Muscle layer of duodenum (tissue), 2 donors: Measurements from ENCODE around the gene CHRNA4.

ENCODE experiments used
- H3K27ac ChIP-seq: one replicate; pipeline ENCODE4 v1.7.0; 2013; ENCODE audit warnings: mild to moderate bottlenecking, low read length
- H3K27me3 ChIP-seq: one replicate; pipeline ENCODE4 v1.7.0; 2013; ENCODE audit warnings: low read depth, mild to moderate bottlenecking, control low read depth, low read length
- H3K36me3 ChIP-seq, 2 donors: one replicate each; pipeline ENCODE4 v1.7.0; 2013; ENCODE audit warnings: low read length in 2 of 2, control low read depth in 1 of 2, mild to moderate bottlenecking in 1 of 2; ENCODE audit not compliant: insufficient read depth in 2 of 2, control insufficient read depth in 1 of 2
- H3K4me1 ChIP-seq, 2 donors: one replicate each; pipeline ENCODE4 v1.7.0; 2013; ENCODE audit warnings: low read length in 2 of 2, mild to moderate bottlenecking in 2 of 2, control low read depth in 1 of 2, moderate library complexity in 1 of 2; ENCODE audit not compliant: insufficient read depth in 2 of 2, control insufficient read depth in 1 of 2
- H3K4me3 ChIP-seq, 2 donors: one replicate each; pipeline ENCODE4 v1.7.0; 2013; ENCODE audit warnings: low read length in 2 of 2, low read depth in 1 of 2, mild to moderate bottlenecking in 1 of 2
- H3K9me3 ChIP-seq, 2 donors: one replicate each; pipeline ENCODE4 v1.7.0; 2013; ENCODE audit warnings: low read length in 2 of 2, control low read depth in 1 of 2, mild to moderate bottlenecking in 1 of 2; ENCODE audit not compliant: control insufficient read depth in 1 of 2
- donor health status: healthy.

Gene CHRNA4

DNA sequence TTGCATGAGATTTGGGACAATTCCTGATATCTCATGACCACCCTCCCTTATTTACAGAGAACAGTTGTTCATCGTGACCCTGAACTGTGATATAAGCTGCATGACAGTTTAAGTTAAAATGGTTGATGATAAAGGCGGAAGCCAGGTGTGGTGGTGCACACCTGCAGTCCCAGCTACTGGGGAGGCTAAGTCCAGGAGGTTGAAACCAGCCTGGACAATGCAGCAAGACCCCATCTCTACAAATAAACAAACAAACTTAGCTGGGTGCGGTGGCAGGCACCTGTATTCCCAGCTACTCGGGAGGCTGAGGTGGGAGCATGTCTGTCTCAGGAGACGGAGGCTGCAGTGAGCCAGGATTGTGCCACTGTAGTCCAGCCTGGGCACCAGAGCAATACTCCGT is 44.1 kb downstream of the CHRNA4 start:
- H3K9me3 ChIP-seq: no peaks in the 10 kb centered on the region
- no peak overlapping the region for H3K27ac ChIP-seq
- H3K4me1 ChIP-seq: peaks cover 0 to 11% of the 10 kb centered on the region in 2 donors
- no peaks in the 10 kb centered on the region for H3K27me3 ChIP-seq
- H3K4me3 ChIP-seq: no peak overlapping the region
- H3K36me3 ChIP-seq: no peaks in the 10 kb centered on the region

DNA sequence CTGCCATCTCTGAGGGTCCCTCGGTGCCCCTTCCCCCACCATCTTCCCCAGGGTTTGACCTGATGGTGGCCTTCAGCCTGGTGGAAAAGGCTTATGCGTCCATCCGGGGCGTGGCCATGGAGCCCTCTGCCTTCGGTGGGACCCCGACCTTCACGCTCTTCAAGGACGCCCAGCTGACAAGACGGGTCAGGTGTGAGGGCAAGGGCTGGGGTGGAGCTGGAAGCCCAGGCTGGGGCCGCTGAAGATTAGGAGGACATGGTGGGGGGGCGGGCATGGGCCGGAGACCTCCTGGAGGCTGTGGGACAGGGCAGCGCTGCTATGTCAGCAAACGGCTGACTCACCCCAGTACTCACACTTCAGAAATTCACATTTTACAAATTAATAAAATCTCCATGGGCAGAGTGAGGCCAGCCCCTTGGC is 44.6 kb downstream of the CHRNA4 start:
- Histone ChIP-seq H3K27ac (no peak overlapping the region), H3K4me3 (no peak overlapping the region), H3K36me3 (no peaks in the 10 kb centered on the region), H3K4me1 (peaks cover 0 to 11% of the 10 kb centered on the region in 2 donors), H3K27me3 (no peaks in the 10 kb centered on the region), H3K9me3 (no peaks in the 10 kb centered on the region)

- no peak overlapping the region for H3K27ac ChIP-seq
- peaks cover 0 to 11% of the 10 kb centered on the region in 2 donors for H3K4me1 ChIP-seq
- H3K36me3 ChIP-seq: no peaks in the 10 kb centered on the region
- no peak overlapping the region for H3K4me3 ChIP-seq
- no peaks in the 10 kb centered on the region for H3K27me3 ChIP-seq
- H3K9me3 ChIP-seq: no peaks in the 10 kb centered on the region
Measured at GRCh38 chr20:63315731-63316491, 45.2 kb downstream of the CHRNA4 start.

- no peaks in the 10 kb centered on the region for H3K36me3 ChIP-seq
- no peaks in the 10 kb centered on the region for H3K27me3 ChIP-seq
- no peak overlapping the region for H3K27ac ChIP-seq
- H3K4me3 ChIP-seq: no peak overlapping the region
- H3K9me3 ChIP-seq: no peaks in the 10 kb centered on the region
- peaks cover 0 to 4% of the 10 kb centered on the region in 2 donors for H3K4me1 ChIP-seq
Measured at GRCh38 chr20:63315240-63315689, 45.9 kb downstream of the CHRNA4 start.

GRCh38 chr20:63314566-63315239 is 46.4 kb downstream of the CHRNA4 start:
- no peaks in the 10 kb centered on the region for H3K27me3 ChIP-seq
- H3K4me1 ChIP-seq: peaks cover 0 to 4% of the 10 kb centered on the region in 2 donors
- H3K36me3 ChIP-seq: no peaks in the 10 kb centered on the region
- no peak overlapping the region for H3K27ac ChIP-seq
- no peaks in the 10 kb centered on the region for H3K9me3 ChIP-seq
- no peak overlapping the region for H3K4me3 ChIP-seq

- no peak overlapping the region for H3K4me3 ChIP-seq
- peaks cover 0 to 4% of the 10 kb centered on the region in 2 donors for H3K4me1 ChIP-seq
- H3K27me3 ChIP-seq: no peaks in the 10 kb centered on the region
- no peak overlapping the region for H3K27ac ChIP-seq
- H3K36me3 ChIP-seq: no peaks in the 10 kb centered on the region
- no peaks in the 10 kb centered on the region for H3K9me3 ChIP-seq
Measured at GRCh38 chr20:63314015-63314471, 47.1 kb downstream of the CHRNA4 start.

- H3K4me3 ChIP-seq: no peak overlapping the region
- H3K27me3 ChIP-seq: no peaks in the 10 kb centered on the region
- H3K4me1 ChIP-seq: peaks cover 0 to 4% of the 10 kb centered on the region in 2 donors
Measured at GRCh38 chr20:63313349-63314014, 47.7 kb downstream of the CHRNA4 start.

DNA sequence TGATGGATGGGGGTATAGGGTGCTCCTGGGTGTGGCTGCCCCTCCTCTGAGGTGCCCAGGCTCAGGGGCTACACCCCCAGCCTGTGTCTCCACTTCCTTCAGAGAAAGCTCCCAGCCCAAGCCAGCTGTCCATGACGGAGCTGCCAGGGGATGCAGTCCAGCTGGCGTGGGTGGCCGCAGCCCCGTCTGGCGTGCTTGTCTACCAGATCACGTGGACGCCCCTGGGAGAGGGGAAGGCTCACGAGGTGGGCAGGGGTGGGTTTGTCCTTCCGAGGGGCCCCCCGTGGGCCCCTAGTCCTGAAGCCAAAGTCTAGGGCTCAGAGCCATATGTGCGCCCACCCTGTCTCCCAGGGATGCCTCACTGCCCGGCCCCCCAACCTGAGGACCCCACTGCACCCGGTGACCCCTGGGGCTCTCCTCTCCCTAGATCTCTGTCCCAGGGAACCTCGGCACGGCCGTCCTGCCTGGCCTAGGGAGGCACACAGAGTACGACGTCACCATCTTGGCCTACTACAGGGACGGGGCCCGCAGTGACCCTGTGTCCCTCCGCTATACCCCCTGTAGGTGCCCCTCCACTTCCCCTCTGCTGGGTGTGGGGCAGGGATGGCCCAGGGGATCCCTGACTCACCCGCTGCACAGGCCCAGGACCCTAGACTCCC is 48.3 kb downstream of the CHRNA4 start:
- Histone ChIP-seq H3K36me3 (no peaks in the 10 kb centered on the region), H3K9me3 (no peaks in the 10 kb centered on the region), H3K27ac (no peak overlapping the region), H3K4me1 (peaks cover 0 to 4% of the 10 kb centered on the region in 2 donors), H3K27me3 (no peaks in the 10 kb centered on the region), H3K4me3 (no peak overlapping the region)

More at GRCh38 chr20:63313349-63314014, 47.7 kb downstream of the CHRNA4 start:
- H3K27ac ChIP-seq: no peak overlapping the region
- H3K9me3 ChIP-seq: no peaks in the 10 kb centered on the region
- H3K36me3 ChIP-seq: no peaks in the 10 kb centered on the region

DNA sequence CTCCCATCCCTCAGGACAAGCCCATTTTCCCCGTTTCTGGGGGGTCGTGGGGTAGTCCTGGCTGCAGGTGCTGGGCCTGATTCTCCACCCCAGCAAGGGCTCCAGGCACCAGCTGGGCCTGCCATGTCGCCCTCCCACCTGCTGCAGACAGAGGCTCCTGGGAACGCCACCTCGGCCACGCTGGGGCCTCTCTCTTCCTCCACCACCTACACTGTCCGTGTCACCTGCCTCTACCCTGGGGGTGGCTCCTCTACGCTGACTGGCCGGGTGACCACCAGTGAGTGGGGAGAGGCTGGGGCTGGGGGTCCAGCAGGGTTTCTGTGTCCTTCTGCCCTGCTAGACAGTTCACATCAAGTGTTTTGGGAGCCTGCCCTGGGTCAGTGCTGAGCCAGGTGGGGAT is 48.9 kb downstream of the CHRNA4 start:
- no peak overlapping the region for H3K4me3 ChIP-seq
- peaks cover 0 to 4% of the 10 kb centered on the region in 2 donors for H3K4me1 ChIP-seq
- no peaks in the 10 kb centered on the region for H3K27me3 ChIP-seq
- H3K36me3 ChIP-seq: no peaks in the 10 kb centered on the region
- H3K27ac ChIP-seq: no peak overlapping the region
- no peaks in the 10 kb centered on the region for H3K9me3 ChIP-seq

DNA sequence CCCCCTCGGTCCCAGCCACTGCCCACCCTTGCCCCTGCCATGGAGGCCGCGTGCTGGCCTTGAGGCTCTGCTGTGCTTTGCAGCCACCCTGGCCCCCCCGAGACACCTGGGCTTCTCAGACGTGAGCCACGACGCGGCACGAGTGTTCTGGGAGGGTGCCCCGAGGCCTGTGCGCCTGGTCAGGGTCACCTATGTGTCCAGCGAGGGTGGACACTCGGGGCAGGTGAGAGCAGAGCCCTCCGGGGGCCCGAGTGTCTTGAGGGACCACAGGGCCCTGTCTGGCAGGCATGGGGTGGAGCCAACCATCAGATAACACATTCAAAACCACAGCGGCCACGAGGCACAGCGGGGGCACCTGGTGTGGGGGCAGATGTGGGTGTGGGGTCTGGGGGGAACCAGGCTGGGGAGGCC is 49.3 kb downstream of the CHRNA4 start:
- Histone ChIP-seq H3K27ac (no peak overlapping the region), H3K4me3 (no peak overlapping the region), H3K36me3 (no peaks in the 10 kb centered on the region), H3K9me3 (no peaks in the 10 kb centered on the region), H3K4me1 (peaks cover 0 to 4% of the 10 kb centered on the region in 2 donors), H3K27me3 (no peaks in the 10 kb centered on the region)
